ENCODE data around the gene MMAB.

The MMAB gene

GRCh38 chr12:109559200-109559505 is 14.2 kb downstream of the MMAB start:
- DNase-seq (ENCODE audit: low read depth): no peak

GRCh38 chr12:109558374-109559199 is 14.7 kb downstream of the MMAB start:
- DNase-seq (ENCODE audit: low read depth): no peak

GRCh38 chr12:109557805-109558204 is 15.5 kb downstream of the MMAB start:
- DNase-seq (ENCODE audit: low read depth): no peak

- DNase-seq (ENCODE audit: low read depth): no peak
Observed at GRCh38 chr12:109557200-109557599, 16.1 kb downstream of the MMAB start.

GRCh38 chr12:109555431-109556315 is 17.6 kb downstream of the MMAB start:
- no peak for DNase-seq (ENCODE audit: low read depth)

GRCh38 chr12:109554761-109555160 is 18.5 kb downstream of the MMAB start:
- no peak for DNase-seq (ENCODE audit: low read depth)

GRCh38 chr12:109553906-109554500 is 19.3 kb downstream of the MMAB start:
- DNase-seq (ENCODE audit: low read depth): no peak

GRCh38 chr12:109553483-109553882 is 19.8 kb downstream of the MMAB start:
- no peak for DNase-seq (ENCODE audit: low read depth)

- DNase-seq (ENCODE audit: low read depth): no peak
Observed at GRCh38 chr12:109552971-109553370, 20.3 kb downstream of the MMAB start.

GRCh38 chr12:109551108-109551507 is 22.2 kb downstream of the MMAB start:
- no peak for DNase-seq (ENCODE audit: low read depth)

- no peak for DNase-seq (ENCODE audit: low read depth)
Observed at GRCh38 chr12:109550281-109550680, 23.0 kb downstream of the MMAB start.

- no peak for DNase-seq (ENCODE audit: low read depth)
Observed at GRCh38 chr12:109549613-109550270, 23.6 kb downstream of the MMAB start.

GRCh38 chr12:109548258-109548657 is 25.0 kb downstream of the MMAB start:
- no peak for DNase-seq (ENCODE audit: low read depth)

GRCh38 chr12:109547286-109547685 is 26.0 kb downstream of the MMAB start:
- DNase-seq (ENCODE audit: low read depth): no peak

GRCh38 chr12:109545826-109546225 is 27.5 kb downstream of the MMAB start:
- no peak for DNase-seq (ENCODE audit: low read depth)

GRCh38 chr12:109544955-109545531 is 28.3 kb downstream of the MMAB start:
- DNase-seq (ENCODE audit: low read depth): no peak

GRCh38 chr12:109542876-109543275 is 30.4 kb downstream of the MMAB start:
- DNase-seq (ENCODE audit: low read depth): no peak

GRCh38 chr12:109542014-109542413 is 31.3 kb downstream of the MMAB start:
- no peak for DNase-seq (ENCODE audit: low read depth)

GRCh38 chr12:109541413-109541726 is 31.9 kb downstream of the MMAB start:
- no peak for DNase-seq (ENCODE audit: low read depth)

GRCh38 chr12:109540526-109541412 is 32.5 kb downstream of the MMAB start:
- no peak for DNase-seq (ENCODE audit: low read depth)

GRCh38 chr12:109539508-109539907 is 33.8 kb downstream of the MMAB start:
- DNase-seq (ENCODE audit: low read depth): peak; percentile 23

Data from HS-27A (cell line).